K562 (cell line): ENCODE data around the gene ST6GALNAC3. TPM values are rescaled to one million over a fixed set of nuclear protein-coding genes. Genes with fewer than 3 reads are reported as not detected.

ENCODE experiments used
- ATAC-seq: fragments of 200-7000 bp; cut with Tn5 transposase; 3 replicates; pipeline ENCODE4 v1.9.1; 2020; ENCODE audit warnings: moderate library complexity
- BruUV-seq: library from RNA; stranded (reverse); fragments of 400-500 nt; replicated peaks from 2 replicates; lab custom pipeline; 2021; lab: Mats Ljungman, UMichigan
- CTCF ChIA-PET: fragments of 300-600 bp; formaldehyde crosslinking; extraction: SDS; loops from one replicate; lab custom pipeline; 2021; ENCODE audit warnings: low intra/inter-chr PET ratio; lab: Yijun Ruan, JAX
- POLR2A ChIA-PET: fragments of 300-600, 350-650 bp; sonication (Branson Sonifier 250); formaldehyde crosslinking; extraction: SDS; loops from one replicate; lab custom pipeline; 2021; ENCODE audit warnings: antibody characterized with exemption, inconsistent platforms; lab: Yijun Ruan, JAX
- DNase-seq, 4 experiments: peaks; one replicate each; pipeline versions ENCODE4 v3.0.0 to v3.0.0-alpha.2; 2011 to 2018; ENCODE audit warnings: low spot score in 3 of 4, mixed read lengths in 3 of 4; ENCODE audit errors: extremely low read depth in 1 of 4
- FAIRE-seq: peaks from 2 replicates; lab custom pipeline; 2011; peaks lifted over from hg19 to GRCh38; lab: Jason Lieb, UNC
- H2AFZ ChIP-seq: 2 replicates; pipeline ENCODE4 v1.6.0; 2011; ENCODE audit warnings: low read depth, low read length, control low read depth, inconsistent platforms
- H3K27ac ChIP-seq: fragments of 200-600 bp; 3 replicates; pipeline ENCODE4 v1.8.0; 2011; ENCODE audit warnings: low read depth, mild to moderate bottlenecking, control low read depth, inconsistent platforms, low read length, moderate library complexity, mixed read lengths; ENCODE audit errors: extremely low read depth
- H3K27me3 ChIP-seq, 2 experiments: fragments of 300-600 bp in 1 of 2; 2 replicates in 1 of 2; 3 replicates in 1 of 2; pipeline versions ENCODE4 v1.6.0 to v1.8.0; 2011; ENCODE audit warnings: inconsistent platforms in 2 of 2, low read length in 2 of 2, mild to moderate bottlenecking in 1 of 2, mixed read lengths in 1 of 2, moderate library complexity in 1 of 2; ENCODE audit not compliant: control insufficient read depth in 2 of 2, insufficient read depth in 2 of 2
- H3K36me3 ChIP-seq: fragments of 300-600 bp; 3 replicates; pipeline ENCODE4 v1.8.0; 2011; ENCODE audit warnings: mild to moderate bottlenecking, low read length, inconsistent platforms; ENCODE audit not compliant: control insufficient read depth, insufficient read depth
- H3K4me1 ChIP-seq, 2 experiments: fragments of 200-600 bp in 1 of 2; replicated peaks in 1 of 2; 2 replicates in 1 of 2; 3 replicates in 1 of 2; pipeline versions ENCODE4 v1.5.1 to v1.8.0; 2011; ENCODE audit warnings: inconsistent platforms in 2 of 2, low read length in 2 of 2, mild to moderate bottlenecking in 1 of 2, mixed read lengths in 1 of 2, moderate library complexity in 1 of 2; ENCODE audit not compliant: control insufficient read depth in 2 of 2, insufficient read depth in 2 of 2
- H3K4me2 ChIP-seq: 2 replicates; pipeline ENCODE4 v1.6.1; 2011; ENCODE audit warnings: low read length, control low read depth, inconsistent platforms, mixed read lengths; ENCODE audit not compliant: insufficient read depth
- H3K4me3 ChIP-seq: fragments of 200-600 bp; sonication (generic), shearing (Covaris generic); 2 replicates; pipeline ENCODE4 v1.5.1; 2016; ENCODE audit warnings: control low read depth, inconsistent platforms
- H3K79me2 ChIP-seq: fragments of 200-600 bp; 3 replicates; pipeline ENCODE4 v1.8.0; 2011; ENCODE audit warnings: low read length, inconsistent platforms; ENCODE audit not compliant: control insufficient read depth, insufficient read depth
- H3K9ac ChIP-seq, 2 experiments: 2 replicates each; pipeline versions ENCODE4 v1.6.0 to v1.6.1; 2011; ENCODE audit warnings: low read depth in 2 of 2, low read length in 2 of 2, control low read depth in 1 of 2, inconsistent platforms in 1 of 2, mild to moderate bottlenecking in 1 of 2, mixed read lengths in 1 of 2; ENCODE audit not compliant: insufficient read depth in 1 of 2
- H3K9me1 ChIP-seq: one replicate; pipeline ENCODE4 v1.6.0; 2011; ENCODE audit warnings: inconsistent platforms, mild to moderate bottlenecking, low read length, moderate library complexity; ENCODE audit not compliant: control insufficient read depth, insufficient read depth
- H3K9me3 ChIP-seq: replicated peaks from 2 replicates; pipeline ENCODE4 v1.5.1; 2011; ENCODE audit warnings: low read depth, low read length, inconsistent platforms; ENCODE audit not compliant: control insufficient read depth, insufficient read depth
- H4K20me1 ChIP-seq: replicated peaks from 2 replicates; pipeline ENCODE4 v1.6.1; 2011; ENCODE audit warnings: low read length, inconsistent platforms, mixed read lengths; ENCODE audit not compliant: control insufficient read depth, insufficient read depth
- CREBBP ChIP-seq: IDR thresholded peaks from one replicate; pipeline ENCODE4 v1.6.1; 2012; ENCODE audit warnings: low read depth, mild to moderate bottlenecking, control low read depth, inconsistent platforms, low read length
- DACH1 ChIP-seq: fragments of 450-650 bp; IDR thresholded peaks from 2 replicates; pipeline ENCODE4 v1.6.1; 2018; ENCODE audit not compliant: partially characterized antibody
- DPF2 ChIP-seq: fragments of 450-650 bp; IDR thresholded peaks from 2 replicates; pipeline ENCODE4 v1.6.1; 2016
- HEY1 ChIP-seq: fragments of 250-450 bp; sonication (Bioruptor Pico); IDR thresholded peaks from 2 replicates; pipeline ENCODE4 v1.5.0; 2020; ENCODE audit warnings: mild to moderate bottlenecking, moderate library complexity, borderline replicate concordance
- ILK ChIP-seq: fragments of 450-650 bp; IDR thresholded peaks from 2 replicates; pipeline ENCODE4 v1.6.1; 2016; ENCODE audit warnings: missing genetic modification characterization, low read depth, mild to moderate bottlenecking, missing compliant biosample characterization, moderate library complexity, borderline replicate concordance
- PCBP1 ChIP-seq: fragments of 200-400 bp; formaldehyde crosslinking; IDR thresholded peaks from 2 replicates; pipeline ENCODE4 v1.6.1; 2018; ENCODE audit warnings: mild to moderate bottlenecking, low read depth, low read length; ENCODE audit not compliant: poor library complexity, severe bottlenecking
- POLR2G ChIP-seq: fragments of 200-400 bp; formaldehyde crosslinking; IDR thresholded peaks from 2 replicates; pipeline ENCODE4 v1.6.1; 2017; ENCODE audit warnings: low read depth, mild to moderate bottlenecking, antibody characterized with exemption, low read length, moderate library complexity
- SUPT5H ChIP-seq: fragments of 450-650 bp; IDR thresholded peaks from 2 replicates; pipeline ENCODE4 v1.6.1; 2016
- ZBTB8A ChIP-seq: fragments of 450-650 bp; IDR thresholded peaks from 2 replicates; pipeline ENCODE4 v1.6.1; 2018; ENCODE audit warnings: mild to moderate bottlenecking, moderate library complexity; ENCODE audit not compliant: partially characterized antibody
- ZNF217 ChIP-seq: sonication (generic); formaldehyde crosslinking; IDR thresholded peaks from 2 replicates; pipeline ENCODE4 v1.8.0; 2022; ENCODE audit warnings: mild to moderate bottlenecking, missing genetic modification reagents
- WGBS: fragments of 100-300 bp; shearing (Covaris generic); methylation state at CpG from one replicate; pipeline ENCODE4 v1.1.6; 2016; ENCODE audit warnings: low coverage, mixed read lengths; ENCODE audit not compliant: insufficient coverage; ENCODE audit errors: missing lambda C conversion rate; 5-methylcytosine and 5-hydroxymethylcytosine counted together
- in situ Hi-C: fragments of 300-500 bp; cut with MboI; formaldehyde crosslinking; loops from 4 replicates; pipeline ENCODE4 v1.15.0; 2018; ENCODE audit warnings: inconsistent platforms, mixed read lengths
- intact Hi-C: fragments of 100-400 bp; cut with micrococcal nuclease; formaldehyde crosslinking; loops from 2 replicates; pipeline ENCODE4 v1.14.2; 2022
- polyA plus RNA-seq, 8 experiments: library from polyadenylated mRNA; depleted of rRNA in 4 of 8; stranded (reverse) in 5 of 8; unstranded in 3 of 8; fragments of >200 nt; fragmentation: Nextera tagmentation in 2 of 8; fragmentation: Illumina TruSeq in 1 of 8; extraction: Ambion mirVana in 2 of 8; extraction: Trizol in 1 of 8; gene quantifications; 2 replicates each; pipeline versions ENCODE4 v1.2.1 to v1.2.3, GENCODE V29; 2011 to 2014; ENCODE audit warnings: inconsistent platforms in 1 of 8, missing spikeins in 1 of 8
- total RNA-seq, 7 experiments: library from RNA; depleted of rRNA in 6 of 7; stranded (reverse); fragments of >200 nt in 6 of 7; fragmentation: Illumina TruSeq in 2 of 7; extraction: Trizol in 2 of 7; gene quantifications; 2 replicates each; pipeline versions ENCODE4 v1.2.1 to v1.2.3, GENCODE V29; 2011 to 2021; ENCODE audit warnings: low replicate concordance in 1 of 7
- TF ChIP-seq, protein P1 (sequence below): fragments of 450-650 bp; IDR thresholded peaks from 2 replicates; pipeline ENCODE4 v1.6.1; 2016; ENCODE audit warnings: mild to moderate bottlenecking
- TF ChIP-seq, protein P2 (sequence below): sonication (generic); formaldehyde crosslinking; IDR thresholded peaks from 2 replicates; pipeline ENCODE4 v1.8.0; 2022; ENCODE audit warnings: mild to moderate bottlenecking, low read depth, missing genetic modification reagents
- TF ChIP-seq, protein P3 (sequence below), 2 experiments: fragments of 200-800 bp in 1 of 2; sonication (Bioruptor generic) in 1 of 2; sonication (generic) in 1 of 2; formaldehyde crosslinking in 1 of 2; IDR thresholded peaks in 1 of 2; conservative IDR thresholded peaks in 1 of 2; 2 replicates each; pipeline versions ENCODE4 v1.5.0 to v1.6.1; 2016 to 2020; ENCODE audit warnings: missing compliant biosample characterization in 1 of 2, missing genetic modification characterization in 1 of 2, missing genetic modification reagents in 1 of 2
- TF ChIP-seq, protein P4 (sequence below): fragments of 450-650 bp; conservative IDR thresholded peaks from 2 replicates; pipeline ENCODE4 v1.6.1; 2016; ENCODE audit warnings: missing genetic modification characterization, low read depth, mild to moderate bottlenecking, missing compliant biosample characterization, moderate library complexity

ST6GALNAC3 gene
- total and polyA plus RNA-seq, 9 of the 15 experiments (the other 6 are each of a cell fraction or from before 2014, with no cell fraction given): 0.04 to 0.29 (median 0.18) TPM; not detected in 6

DNA sequence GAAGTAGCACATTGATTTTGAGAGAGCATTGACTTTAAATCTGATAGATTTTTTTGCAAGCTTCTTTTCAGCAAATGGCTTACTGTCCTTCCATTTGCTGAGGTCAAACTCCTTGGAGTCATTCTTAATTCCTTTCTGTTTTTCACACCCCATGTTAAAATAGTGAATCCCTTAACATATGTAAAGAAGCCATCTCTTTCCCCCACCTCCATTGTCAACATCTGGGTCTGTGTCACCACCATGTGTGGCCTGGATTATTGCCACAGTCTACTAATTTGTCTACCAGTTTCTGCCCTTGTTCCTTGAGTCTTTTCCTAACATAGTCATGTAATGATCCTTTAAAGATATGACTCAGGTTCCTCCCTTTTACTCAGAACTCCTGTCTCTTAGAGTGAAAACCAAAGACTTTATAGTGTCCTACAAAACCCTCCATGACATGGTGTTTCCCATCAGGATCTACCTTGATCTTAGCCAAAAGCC is 104.7 kb downstream of the ST6GALNAC3 start (continued):
- TF ChIP-seq, protein P1, sequence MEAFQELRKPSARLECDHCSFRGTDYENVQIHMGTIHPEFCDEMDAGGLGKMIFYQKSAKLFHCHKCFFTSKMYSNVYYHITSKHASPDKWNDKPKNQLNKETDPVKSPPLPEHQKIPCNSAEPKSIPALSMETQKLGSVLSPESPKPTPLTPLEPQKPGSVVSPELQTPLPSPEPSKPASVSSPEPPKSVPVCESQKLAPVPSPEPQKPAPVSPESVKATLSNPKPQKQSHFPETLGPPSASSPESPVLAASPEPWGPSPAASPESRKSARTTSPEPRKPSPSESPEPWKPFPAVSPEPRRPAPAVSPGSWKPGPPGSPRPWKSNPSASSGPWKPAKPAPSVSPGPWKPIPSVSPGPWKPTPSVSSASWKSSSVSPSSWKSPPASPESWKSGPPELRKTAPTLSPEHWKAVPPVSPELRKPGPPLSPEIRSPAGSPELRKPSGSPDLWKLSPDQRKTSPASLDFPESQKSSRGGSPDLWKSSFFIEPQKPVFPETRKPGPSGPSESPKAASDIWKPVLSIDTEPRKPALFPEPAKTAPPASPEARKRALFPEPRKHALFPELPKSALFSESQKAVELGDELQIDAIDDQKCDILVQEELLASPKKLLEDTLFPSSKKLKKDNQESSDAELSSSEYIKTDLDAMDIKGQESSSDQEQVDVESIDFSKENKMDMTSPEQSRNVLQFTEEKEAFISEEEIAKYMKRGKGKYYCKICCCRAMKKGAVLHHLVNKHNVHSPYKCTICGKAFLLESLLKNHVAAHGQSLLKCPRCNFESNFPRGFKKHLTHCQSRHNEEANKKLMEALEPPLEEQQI: no peak
- no peak for TF ChIP-seq SUPT5H

DNA sequence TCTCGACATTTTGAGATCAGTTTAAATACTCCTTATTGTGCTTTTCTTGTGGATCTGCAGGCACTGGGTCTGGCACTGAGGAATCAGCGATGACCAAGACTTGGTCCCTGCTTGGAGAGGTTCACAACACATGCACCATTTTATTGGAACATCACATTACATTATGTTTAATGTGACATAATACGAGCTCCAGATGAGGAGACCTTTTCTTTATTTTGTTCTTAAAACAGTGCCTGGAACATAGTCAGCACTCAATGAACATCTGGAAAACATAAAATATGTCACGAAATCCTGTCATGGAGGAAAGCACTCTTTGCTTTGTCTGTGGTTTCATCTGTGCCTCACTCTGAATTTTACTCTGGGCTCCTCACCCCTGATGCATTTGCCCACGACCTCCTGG is 110.7 kb downstream of the ST6GALNAC3 start:
- no peaks in the 10 kb centered on the region for H4K20me1 ChIP-seq
- no peak for FAIRE-seq
- H3K9ac ChIP-seq: no peak overlapping the region
- no peak for DNase-seq
- no peaks in the 10 kb centered on the region for H3K9me1 ChIP-seq
- TF ChIP-seq, protein P2, sequence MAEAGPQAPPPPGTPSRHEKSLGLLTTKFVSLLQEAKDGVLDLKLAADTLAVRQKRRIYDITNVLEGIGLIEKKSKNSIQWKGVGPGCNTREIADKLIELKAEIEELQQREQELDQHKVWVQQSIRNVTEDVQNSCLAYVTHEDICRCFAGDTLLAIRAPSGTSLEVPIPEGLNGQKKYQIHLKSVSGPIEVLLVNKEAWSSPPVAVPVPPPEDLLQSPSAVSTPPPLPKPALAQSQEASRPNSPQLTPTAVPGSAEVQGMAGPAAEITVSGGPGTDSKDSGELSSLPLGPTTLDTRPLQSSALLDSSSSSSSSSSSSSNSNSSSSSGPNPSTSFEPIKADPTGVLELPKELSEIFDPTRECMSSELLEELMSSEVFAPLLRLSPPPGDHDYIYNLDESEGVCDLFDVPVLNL (CRISPR knock-in tag): no peak
- TF ChIP-seq DACH1: no peak
- TF ChIP-seq, protein P3, sequence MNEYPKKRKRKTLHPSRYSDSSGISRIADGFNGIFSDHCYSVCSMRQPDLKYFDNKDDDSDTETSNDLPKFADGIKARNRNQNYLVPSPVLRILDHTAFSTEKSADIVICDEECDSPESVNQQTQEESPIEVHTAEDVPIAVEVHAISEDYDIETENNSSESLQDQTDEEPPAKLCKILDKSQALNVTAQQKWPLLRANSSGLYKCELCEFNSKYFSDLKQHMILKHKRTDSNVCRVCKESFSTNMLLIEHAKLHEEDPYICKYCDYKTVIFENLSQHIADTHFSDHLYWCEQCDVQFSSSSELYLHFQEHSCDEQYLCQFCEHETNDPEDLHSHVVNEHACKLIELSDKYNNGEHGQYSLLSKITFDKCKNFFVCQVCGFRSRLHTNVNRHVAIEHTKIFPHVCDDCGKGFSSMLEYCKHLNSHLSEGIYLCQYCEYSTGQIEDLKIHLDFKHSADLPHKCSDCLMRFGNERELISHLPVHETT (CRISPR knock-in tag; conservative IDR thresholded peaks at IDR 0.05 in 1 of 2, IDR thresholded peaks at IDR 0.05 in 1 of 2): no peak
- no peak for TF ChIP-seq DPF2
- no peak for TF ChIP-seq CREBBP
- TF ChIP-seq POLR2G: no peak
- TF ChIP-seq, protein P4, sequence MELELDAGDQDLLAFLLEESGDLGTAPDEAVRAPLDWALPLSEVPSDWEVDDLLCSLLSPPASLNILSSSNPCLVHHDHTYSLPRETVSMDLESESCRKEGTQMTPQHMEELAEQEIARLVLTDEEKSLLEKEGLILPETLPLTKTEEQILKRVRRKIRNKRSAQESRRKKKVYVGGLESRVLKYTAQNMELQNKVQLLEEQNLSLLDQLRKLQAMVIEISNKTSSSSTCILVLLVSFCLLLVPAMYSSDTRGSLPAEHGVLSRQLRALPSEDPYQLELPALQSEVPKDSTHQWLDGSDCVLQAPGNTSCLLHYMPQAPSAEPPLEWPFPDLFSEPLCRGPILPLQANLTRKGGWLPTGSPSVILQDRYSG (tag): no peak
- no peak for TF ChIP-seq ZNF217 (CRISPR knock-in tag)
- no peak for TF ChIP-seq ILK
- no peak for TF ChIP-seq ZBTB8A
- TF ChIP-seq PCBP1: no peak
- no peak for TF ChIP-seq HEY1 (CRISPR knock-in tag)
- H3K4me2 ChIP-seq: no peak overlapping the region
- no peaks in the 10 kb centered on the region for H3K4me1 ChIP-seq
- no peaks in the 10 kb centered on the region for H3K36me3 ChIP-seq
- no peak for ATAC-seq
- no peak overlapping the region for H2AFZ ChIP-seq
- no peak overlapping the region for H3K4me3 ChIP-seq
- no peaks in the 10 kb centered on the region for H3K9me3 ChIP-seq
- ChIA-PET CTCF (no interaction called here), POLR2A (no interaction called here)
- no TSS peak for BruUV-seq
- in situ Hi-C loops: no loop called here
- no peaks in the 10 kb centered on the region for H3K27me3 ChIP-seq
- no peak overlapping the region for H3K27ac ChIP-seq
- intact Hi-C loops: no loop called here
- 1% methylated on average over 5 of the region's 5 CpGs for WGBS
- no peaks in the 10 kb centered on the region for H3K79me2 ChIP-seq
